ENCODE data around the gene C4BPB. TPM values are rescaled to one million over a fixed set of nuclear protein-coding genes. Genes with fewer than 3 reads are reported as not detected.

The C4BPB gene
- total RNA-seq, 1 experiment from 2014 or later, result not detected

GRCh38 chr1:207064561-207064960 lies 24.1 kb upstream of the C4BPB start:
- H3K4me3 Mint-ChIP-seq, result no peak overlapping the region
- H4K8ac ChIP-seq (replicated peaks; ENCODE audit: insufficient read length, low read depth, low read length), result no peak overlapping the region
- H3K36me3 Mint-ChIP-seq (ENCODE audit: insufficient read depth in 1 of 3, low read depth in 3 of 3), result peaks cover 10 to 60% (median 39%) of the 10 kb centered on the region in 3 experiments

More at GRCh38 chr1:207064561-207064960, 24.1 kb upstream of the C4BPB start:
- H3K9ac ChIP-seq (ENCODE audit: extremely low read depth, insufficient read length, low read length), result no peak overlapping the region
- H2BK20ac ChIP-seq (ENCODE audit: low read depth, low read length, poor library complexity, severe bottlenecking), result no peak overlapping the region
- no peak overlapping the region for H3K23ac ChIP-seq (ENCODE audit: insufficient read length, low read depth, low read length)
- H2AK5ac ChIP-seq (ENCODE audit: insufficient read length, low read length), result no peak overlapping the region
- no peak overlapping the region for H3K56ac ChIP-seq (ENCODE audit: insufficient read length, low read depth, low read length)
- no peaks in the 10 kb centered on the region for H3K27me3 ChIP-seq (ENCODE audit: insufficient read depth, low read length)
- H3K79me1 ChIP-seq (ENCODE audit: insufficient read depth, low read depth, low read length, poor library complexity, severe bottlenecking), result no peaks in the 10 kb centered on the region
- no CpG with 5 or more reads among the region's 8 CpGs for WGBS (ENCODE audit: extremely low coverage, insufficient read length, low lambda C conversion rate)
- H3K9me3 ChIP-seq (ENCODE audit: control insufficient read depth, low read depth, low read length), result no peaks in the 10 kb centered on the region
- H2AFZ ChIP-seq (ENCODE audit: low read length), result no peak overlapping the region
- H2BK120ac ChIP-seq (ENCODE audit: low read depth, low read length, poor library complexity, severe bottlenecking), result no peak overlapping the region
- no peak overlapping the region for H3K18ac ChIP-seq (ENCODE audit: insufficient read length, low read depth, low read length)
- H4K91ac ChIP-seq (ENCODE audit: insufficient read length, low read depth, low read length), result no peak overlapping the region
- Mint-ChIP-seq H3K4me1 (peaks cover 0 to 2% of the 10 kb centered on the region in 2 experiments; a peak in 1 of 4 replicates), H3K27me3 (ENCODE audit: low read depth) (no peaks in the 10 kb centered on the region), H3K27ac (no peak overlapping the region), H3K9me3 (no peaks in the 10 kb centered on the region)
- H2BK5ac ChIP-seq (ENCODE audit: insufficient read length, low read length), result no peak overlapping the region
- H4K20me1 ChIP-seq (ENCODE audit: control insufficient read depth, insufficient read depth, insufficient read length), result no peaks in the 10 kb centered on the region
- no peak overlapping the region for H4K5ac ChIP-seq (ENCODE audit: insufficient read length, low read depth, low read length)
- no peak overlapping the region for H3K27ac ChIP-seq (ENCODE audit: insufficient read length, low read depth, low read length)
- no peak overlapping the region for H2BK12ac ChIP-seq (ENCODE audit: insufficient read length, low read depth, low read length)
- H2BK15ac ChIP-seq (ENCODE audit: low read depth, low read length), result no peak overlapping the region
- no peak overlapping the region for H3T11ph ChIP-seq (ENCODE audit: low read length)
- no peak overlapping the region for H3K4ac ChIP-seq (ENCODE audit: low read depth, low read length)
- no peaks in the 10 kb centered on the region for H3K4me1 ChIP-seq (ENCODE audit: insufficient read depth, low read length)
- TF ChIP-seq CTCF (conservative IDR thresholded peaks at IDR 0.05), result no peak
- no peaks in the 10 kb centered on the region for H3K79me2 ChIP-seq (ENCODE audit: insufficient read depth, low read length)
- no peak overlapping the region for H3K4me2 ChIP-seq (ENCODE audit: insufficient read depth, insufficient read length, low read length)
- no peak for DNase-seq
- no peak overlapping the region for H3K14ac ChIP-seq (ENCODE audit: insufficient read depth, low read length)
- H3K23me2 ChIP-seq (ENCODE audit: insufficient read length, low read depth, low read length, poor library complexity, severe bottlenecking), result no peaks in the 10 kb centered on the region
